BE2C (cell line): ENCODE results near the gene DOC2B.
"Not testable (repeated sequence)": the region's sequence is repeated elsewhere in the genome, so short reads cannot be mapped to it uniquely, and the experiment has no call there.

Experiments used
- DNase-seq: peaks from one replicate; pipeline ENCODE4 v3.0.0-alpha.2; 2020
- H3K27me3 ChIP-seq: fragments of 250-450 bp; sonication (Bioruptor Pico); 2 replicates; pipeline ENCODE4 v1.5.1; 2020; ENCODE audit warnings: mild to moderate bottlenecking
- H3K36me3 ChIP-seq: fragments of 250-450 bp; sonication (Bioruptor Pico); 2 replicates; pipeline ENCODE4 v1.5.1; 2020; ENCODE audit warnings: mild to moderate bottlenecking
- H3K4me1 ChIP-seq: fragments of 250-450 bp; sonication (Bioruptor Pico); 2 replicates; pipeline ENCODE4 v1.5.1; 2020
- H3K4me3 ChIP-seq: 2 replicates; pipeline ENCODE4 v1.5.1; 2011; ENCODE audit warnings: low read depth, low read length
- H3K9me3 ChIP-seq: fragments of 250-450 bp; sonication (Bioruptor Pico); 2 replicates; pipeline ENCODE4 v1.5.1; 2020
- CTCF ChIP-seq: IDR thresholded peaks from 2 replicates; pipeline ENCODE4 v1.5.1; 2012; ENCODE audit warnings: mild to moderate bottlenecking, low read depth, low read length

Gene DOC2B

DNA sequence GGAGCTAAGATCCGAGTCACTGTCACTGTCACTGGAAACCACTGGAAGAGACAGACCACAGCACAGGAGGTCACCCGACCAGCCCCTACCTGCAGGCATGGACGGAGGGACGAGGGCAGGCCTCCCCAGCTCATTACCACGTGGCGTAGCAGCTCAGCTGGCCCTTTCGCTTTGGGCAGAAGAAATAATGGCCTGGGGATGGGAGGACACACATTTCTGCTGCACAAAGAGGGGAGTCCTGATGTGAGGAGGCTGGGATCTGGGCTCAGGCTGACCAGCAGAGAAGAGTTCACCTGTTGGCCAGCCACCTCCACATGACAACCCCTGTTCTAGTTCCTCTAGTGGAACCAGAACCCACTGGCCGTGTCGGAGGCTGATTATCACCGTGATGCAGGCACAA, 38.2 kb upstream of the DOC2B start:
- no peak for DNase-seq
- Histone ChIP-seq H3K4me1 (no peaks in the 10 kb centered on the region), H3K9me3 (no peaks in the 10 kb centered on the region), H3K4me3 (no peak overlapping the region), H3K36me3 (no peaks in the 10 kb centered on the region), H3K27me3 (no peaks in the 10 kb centered on the region)
- no peak for TF ChIP-seq CTCF

DNA sequence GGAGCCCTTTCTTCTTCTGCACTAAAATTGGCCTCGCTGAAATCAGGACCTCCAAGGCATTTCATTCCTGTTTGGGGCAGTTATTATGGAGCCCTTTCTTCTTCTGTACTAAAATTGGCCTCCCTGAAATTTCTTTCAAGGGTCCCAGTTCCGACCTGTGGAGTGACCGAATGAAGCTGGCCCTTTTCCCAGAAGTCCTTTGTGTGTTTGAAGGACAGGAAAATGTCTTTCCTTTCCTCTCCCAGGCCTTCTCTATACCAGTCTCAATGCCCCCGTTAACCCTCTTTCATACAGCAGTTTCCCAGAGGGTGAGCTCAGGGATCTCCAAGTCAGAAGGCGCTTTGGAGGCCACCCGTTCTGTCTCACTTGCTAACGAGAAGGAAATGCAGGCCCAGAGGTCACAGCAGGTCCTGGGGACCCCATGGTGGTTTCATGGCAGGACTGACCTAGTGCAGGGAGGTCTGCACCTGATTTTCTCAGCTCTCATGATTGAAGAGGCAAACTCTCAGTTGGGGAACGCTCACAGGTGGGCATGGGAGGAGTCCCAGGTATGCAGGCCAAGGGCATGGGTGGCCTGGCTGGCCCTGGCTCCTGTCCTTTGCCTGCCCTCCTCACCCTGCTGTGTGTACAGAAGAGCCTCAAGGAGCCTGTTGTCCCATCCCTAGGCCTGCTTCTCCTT, 37.1 kb upstream of the DOC2B start:
- Histone ChIP-seq H3K4me3 (no peak overlapping the region), H3K27me3 (no peaks in the 10 kb centered on the region), H3K4me1 (no peaks in the 10 kb centered on the region), H3K9me3 (no peaks in the 10 kb centered on the region), H3K36me3 (no peaks in the 10 kb centered on the region)
- DNase-seq = no peak
- TF ChIP-seq CTCF = no peak

DNA sequence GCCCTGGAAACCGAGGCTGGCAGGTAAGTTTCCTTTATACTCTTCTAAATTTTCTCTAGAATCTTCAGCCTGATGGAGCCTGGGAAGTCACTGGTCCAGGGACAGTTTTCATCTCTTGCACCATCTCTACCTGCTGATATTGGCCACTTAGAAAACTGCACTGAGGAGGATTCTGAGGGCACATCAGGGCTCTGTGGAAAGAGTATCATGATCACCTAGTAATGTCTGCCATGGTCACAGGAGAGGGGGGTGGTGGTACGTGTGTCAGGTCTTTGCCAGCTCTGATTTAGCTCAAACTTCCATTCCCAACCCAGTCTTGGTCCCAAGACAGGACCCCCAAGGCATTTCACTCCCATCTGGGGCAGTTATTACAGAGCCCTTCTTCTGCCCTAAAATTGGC, 35.2 kb upstream of the DOC2B start:
- H3K27me3 ChIP-seq = no peaks in the 10 kb centered on the region
- no peaks in the 10 kb centered on the region for H3K9me3 ChIP-seq
- no peak for DNase-seq
- TF ChIP-seq CTCF = no peak
- H3K36me3 ChIP-seq = no peaks in the 10 kb centered on the region
- no peaks in the 10 kb centered on the region for H3K4me1 ChIP-seq
- no peak overlapping the region for H3K4me3 ChIP-seq

GRCh38 chr17:215563-216478, 34.4 kb upstream of the DOC2B start:
- peak; percentile 22 for DNase-seq
- not testable (repeated sequence) for H3K4me1 ChIP-seq, H3K36me3 ChIP-seq, H3K9me3 ChIP-seq, H3K27me3 ChIP-seq, H3K4me3 ChIP-seq

DNA sequence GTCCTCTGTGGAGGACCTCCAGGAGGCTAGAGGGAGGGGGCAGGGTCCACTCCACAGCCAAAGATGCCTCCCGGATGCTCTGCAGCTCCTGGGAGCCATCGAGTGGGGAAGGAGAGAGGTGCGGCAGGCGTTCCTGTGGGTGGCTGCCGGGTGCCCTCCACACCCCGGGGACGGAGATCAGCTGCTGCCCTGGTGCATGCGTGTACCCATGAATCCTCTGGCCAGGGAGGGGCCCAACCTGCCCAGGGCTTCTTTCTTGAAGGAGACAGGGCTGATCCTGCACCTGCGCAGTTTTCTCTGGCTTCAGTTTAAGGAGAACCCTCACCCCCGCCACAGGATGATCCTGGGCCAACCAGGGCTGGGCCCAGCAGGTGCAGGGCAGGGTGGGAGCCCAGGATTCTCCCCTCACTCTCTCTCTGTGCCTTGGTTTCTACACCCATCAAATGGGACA, 33.5 kb upstream of the DOC2B start:
- Histone ChIP-seq H3K27me3 (no peaks in the 10 kb centered on the region), H3K9me3 (no peaks in the 10 kb centered on the region), H3K4me1 (no peaks in the 10 kb centered on the region), H3K4me3 (no peak overlapping the region), H3K36me3 (no peaks in the 10 kb centered on the region)
- DNase-seq = no peak
- TF ChIP-seq CTCF = no peak

DNA sequence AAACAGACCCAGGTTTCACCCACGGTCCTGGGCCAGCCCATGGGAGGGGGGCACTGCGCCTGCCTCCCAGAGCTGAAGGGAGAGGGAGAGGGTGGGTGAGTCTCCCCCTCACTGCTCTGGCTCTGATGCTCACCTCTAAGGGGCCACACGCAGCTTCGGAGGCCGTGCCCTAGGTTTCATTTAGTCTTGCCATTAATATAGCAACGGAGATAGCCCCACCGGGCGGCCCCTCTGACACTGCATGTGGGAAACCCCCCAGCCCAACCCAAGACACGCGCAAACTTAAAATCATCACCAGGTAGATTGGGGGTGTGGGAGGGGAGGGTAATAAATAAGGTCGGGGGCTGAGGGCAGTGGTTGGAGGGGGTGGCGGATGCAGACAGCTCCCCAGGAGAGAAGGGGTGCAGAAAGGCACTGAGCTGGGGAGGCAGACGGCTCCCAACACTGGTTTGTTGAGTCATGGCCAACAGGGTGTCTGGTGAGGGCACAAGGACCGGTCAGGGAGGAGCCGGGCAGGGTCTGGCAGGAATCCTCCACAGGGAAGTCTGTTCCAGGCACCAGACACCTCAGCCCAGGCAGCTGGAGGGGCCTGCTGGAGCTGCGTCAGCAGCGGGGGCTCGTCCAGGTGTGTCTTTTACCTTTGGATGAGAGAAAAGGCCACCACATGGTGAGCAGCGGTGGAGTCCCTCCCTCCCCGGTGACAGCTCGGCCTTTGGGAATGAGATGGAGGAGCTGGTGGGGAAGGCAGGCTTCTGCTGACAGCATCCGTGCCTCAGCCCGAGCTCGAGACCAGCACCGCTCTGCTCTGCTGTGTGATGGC, 32.0 kb upstream of the DOC2B start:
- no peak for TF ChIP-seq CTCF
- DNase-seq = no peak

More for the DNA sequence above, 32.0 kb upstream of the DOC2B start:
- no peaks in the 10 kb centered on the region for H3K27me3 ChIP-seq
- H3K36me3 ChIP-seq = no peaks in the 10 kb centered on the region
- no peaks in the 10 kb centered on the region for H3K9me3 ChIP-seq
- no peak overlapping the region for H3K4me3 ChIP-seq
- H3K4me1 ChIP-seq = no peaks in the 10 kb centered on the region
